NCI-H460 (cell line): Measurements from ENCODE around the gene FAM135A. TPM values are rescaled to one million over a fixed set of nuclear protein-coding genes. Genes with fewer than 3 reads are reported as not detected.
"Not testable (repeated sequence)": the region's sequence is repeated elsewhere in the genome, so short reads cannot be mapped to it uniquely, and the experiment has no call there.

Experiments used
- DNase-seq: peaks from one replicate; pipeline ENCODE4 v3.0.0-alpha.2; 2016; ENCODE audit warnings: low read depth; ENCODE audit errors: extremely low read depth
- total RNA-seq: library from RNA; depleted of rRNA; stranded (reverse); fragments of >200 nt; shearing (Covaris generic); gene quantifications from 2 replicates; pipeline ENCODE4 v1.2.3, GENCODE V29; 2014

The FAM135A gene
- total RNA-seq, 1 experiment from 2014 or later = 30.2 TPM

DNA sequence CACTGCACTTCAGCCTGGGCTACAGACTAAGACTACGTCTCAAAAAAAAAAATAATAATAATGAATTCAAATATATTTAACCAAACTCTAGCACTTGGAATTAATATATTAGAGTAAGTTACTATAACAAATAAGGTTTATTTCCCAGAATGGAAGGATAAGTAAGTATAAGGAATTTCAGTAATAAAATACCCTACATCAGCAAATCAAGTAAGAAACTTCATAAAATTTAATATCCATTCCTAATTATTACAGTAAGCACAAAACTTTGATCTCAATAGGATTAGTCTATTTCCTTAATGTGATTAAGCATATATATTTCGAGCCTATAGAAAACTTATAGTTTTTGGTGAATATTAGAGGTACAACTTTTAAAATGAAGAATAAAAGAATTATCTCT lies 116.7 kb downstream of the FAM135A start:
- no peak for DNase-seq

DNA sequence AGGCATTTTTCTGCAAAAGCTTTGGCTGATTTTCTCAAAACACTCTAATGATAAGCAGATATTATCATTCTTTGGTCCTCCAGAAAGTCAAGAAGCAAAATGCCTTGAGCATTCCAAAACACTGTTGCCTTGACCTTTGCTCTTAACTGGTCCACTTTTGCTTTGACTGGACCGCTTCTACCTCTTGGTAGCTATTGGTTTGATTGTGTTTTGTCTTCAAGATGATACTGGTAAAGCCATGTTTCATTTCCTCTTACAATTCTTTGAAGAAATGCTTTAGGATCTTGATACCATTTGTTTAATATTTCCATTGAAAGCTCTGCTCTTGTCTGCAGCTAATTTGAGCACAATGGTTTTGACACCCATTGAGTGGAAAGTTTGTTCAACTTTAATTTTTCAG lies 117.8 kb downstream of the FAM135A start:
- DNase-seq = no peak

DNA sequence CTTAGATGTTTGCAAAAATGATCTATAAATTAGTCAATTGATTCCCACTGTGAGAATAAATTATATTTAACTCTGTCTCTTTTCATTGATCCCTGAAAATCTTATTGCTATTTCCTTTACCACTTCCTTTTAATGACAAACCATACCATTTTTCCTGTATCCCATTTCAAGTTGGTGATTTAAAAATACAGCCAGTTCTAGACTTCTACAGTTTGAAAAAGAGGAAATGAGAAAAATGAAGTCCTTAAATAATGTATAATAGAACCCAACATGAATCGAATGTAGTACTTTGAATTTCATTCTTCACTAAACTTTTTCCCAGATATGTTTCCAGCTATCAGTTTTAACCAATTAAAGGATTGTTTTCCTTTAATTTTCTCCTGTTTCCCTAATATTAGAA lies 124.0 kb downstream of the FAM135A start:
- DNase-seq = no peak

DNA sequence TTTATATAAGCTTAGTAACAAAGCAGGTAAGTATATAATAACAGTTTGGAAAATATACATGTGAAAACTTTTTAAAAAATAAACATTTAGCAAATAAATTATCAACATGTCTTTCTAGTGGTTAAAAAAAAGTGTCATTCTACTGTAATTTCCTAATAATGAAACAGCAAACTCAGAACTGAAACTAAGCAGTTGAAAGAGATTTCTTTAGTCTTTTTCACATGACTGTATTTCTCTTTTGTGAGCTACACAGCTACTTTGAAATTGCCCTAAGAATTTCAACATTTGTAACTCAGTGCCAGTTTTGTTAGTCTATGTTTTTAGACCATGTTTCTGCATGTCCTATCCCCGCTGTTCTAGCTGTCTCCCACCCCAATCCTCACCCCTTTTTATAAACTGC lies 125.1 kb downstream of the FAM135A start:
- DNase-seq = no peak

DNA sequence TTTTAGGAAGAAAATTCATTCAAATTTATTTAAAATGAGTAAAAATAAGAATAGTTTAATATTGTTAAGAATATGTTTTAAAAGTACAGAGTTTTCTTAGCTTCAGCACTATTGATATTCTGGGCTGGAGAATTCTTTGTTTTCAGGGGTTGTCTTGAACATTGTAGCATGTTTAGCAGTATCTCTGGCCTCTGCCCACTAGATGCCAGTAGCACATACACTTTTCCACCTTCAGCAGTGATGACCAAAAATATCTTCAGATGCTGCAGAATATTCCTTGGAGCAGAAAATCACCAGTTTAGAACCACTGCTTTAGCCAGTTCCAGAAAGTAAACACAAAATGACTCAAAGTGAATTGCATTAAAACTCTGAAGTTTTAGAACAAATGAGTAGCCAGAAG lies 134.0 kb downstream of the FAM135A start:
- peak; percentile 7 for DNase-seq

DNA sequence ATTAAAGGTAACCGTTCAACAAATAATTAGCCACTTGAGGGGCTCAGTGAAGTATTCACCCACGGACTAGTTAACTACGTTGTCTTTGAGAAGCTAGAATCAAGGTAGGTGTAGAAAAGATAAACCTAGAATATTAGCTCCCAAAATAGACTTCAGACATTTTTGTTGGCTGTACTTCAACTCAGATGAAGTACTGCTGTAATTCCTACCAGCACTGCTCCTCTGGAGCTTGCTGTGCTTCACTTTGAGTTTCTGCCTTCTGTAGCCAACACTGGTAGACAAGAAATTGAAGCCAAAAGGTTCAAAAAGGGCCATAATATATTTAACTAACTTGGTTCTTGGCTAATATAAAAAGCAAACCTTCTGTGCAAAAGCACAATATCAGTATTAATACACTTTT lies 134.6 kb downstream of the FAM135A start:
- DNase-seq = no peak

DNA sequence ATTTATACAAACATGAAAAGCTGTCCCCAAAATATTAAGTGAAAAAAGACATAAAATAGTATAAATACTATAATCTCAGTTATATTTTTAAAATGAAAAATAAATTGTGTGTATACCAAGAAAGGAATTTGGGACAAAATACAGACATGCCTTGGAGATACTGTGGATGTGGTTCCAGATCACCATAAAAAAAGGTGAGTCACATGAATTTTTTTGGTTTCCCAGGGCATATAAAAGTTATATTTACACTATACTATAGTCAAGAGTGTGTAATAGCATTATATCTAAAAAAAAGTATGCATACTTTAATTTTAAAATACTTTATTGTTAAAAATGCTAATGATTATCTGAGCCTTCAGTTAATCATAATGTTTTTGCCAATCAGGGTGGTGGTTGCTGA lies 136.0 kb downstream of the FAM135A start:
- no peak for DNase-seq

DNA sequence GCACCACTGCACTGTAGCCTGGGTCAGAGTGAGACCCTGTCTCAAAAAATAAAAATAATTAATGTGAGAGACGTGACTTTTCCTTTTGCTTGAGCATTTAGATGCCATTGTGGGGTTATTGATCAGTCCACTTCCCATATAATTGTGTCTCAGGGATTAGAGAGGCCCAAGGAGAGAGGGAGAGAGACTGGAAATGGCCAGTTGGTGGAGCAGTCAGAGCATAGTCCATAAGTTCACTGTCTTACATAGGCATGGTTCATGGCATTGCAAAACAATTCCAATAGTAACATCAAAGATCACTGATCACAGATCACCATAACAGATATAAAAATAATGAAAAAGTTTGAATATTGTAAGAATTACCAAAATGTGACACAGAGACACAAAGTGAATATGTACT lies 138.3 kb downstream of the FAM135A start:
- no peak for DNase-seq

DNA sequence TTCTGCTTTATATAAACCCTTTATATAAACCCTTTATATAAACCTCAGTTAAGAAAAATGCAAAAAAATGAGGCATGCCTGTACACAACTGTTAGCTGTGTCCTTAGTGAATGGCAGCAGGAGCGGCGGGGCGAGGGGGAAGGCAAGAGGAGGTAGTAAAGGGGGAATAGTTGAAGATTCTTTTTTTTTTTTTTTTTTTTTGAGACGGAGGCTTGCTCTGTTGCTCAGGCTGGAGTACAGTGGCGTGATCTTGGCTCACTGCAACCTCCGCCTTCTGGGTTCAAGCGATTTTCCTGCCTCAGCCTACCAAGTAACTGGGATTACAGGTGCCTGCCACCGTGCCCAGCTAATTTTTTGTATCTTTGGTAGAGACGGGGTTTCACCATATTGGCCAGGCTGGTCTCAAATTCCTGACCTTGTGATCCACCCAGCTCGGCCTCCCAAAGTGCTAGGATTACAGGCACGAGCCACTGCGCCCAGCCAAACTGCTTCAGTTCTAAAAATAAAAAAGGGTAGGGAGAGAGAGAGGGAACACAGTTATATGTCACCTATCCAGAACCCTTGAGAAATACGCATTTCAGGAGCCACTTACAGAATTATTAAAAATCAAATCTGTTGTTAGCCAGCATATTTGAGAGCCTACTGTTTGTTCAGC lies 139.1 kb downstream of the FAM135A start:
- DNase-seq = not testable (repeated sequence)

DNA sequence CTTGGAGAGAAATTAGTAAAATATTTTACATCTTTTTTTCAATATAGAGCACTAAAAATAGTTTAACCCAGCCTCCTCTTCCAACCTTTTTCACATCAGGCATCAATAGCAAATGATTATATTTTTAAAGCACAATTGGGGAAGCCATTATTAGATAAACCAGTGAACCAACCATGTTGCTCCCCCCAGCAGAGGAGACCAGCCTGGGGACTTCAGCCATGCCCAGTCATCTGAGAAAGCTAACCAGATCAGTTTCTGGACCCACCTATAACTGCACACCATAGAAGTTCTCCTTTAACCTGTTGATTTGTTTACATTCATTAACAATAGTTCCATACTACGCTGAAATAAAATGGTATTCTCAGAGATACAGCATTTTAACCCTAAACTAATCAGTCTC lies 139.7 kb downstream of the FAM135A start:
- DNase-seq = no peak

DNA sequence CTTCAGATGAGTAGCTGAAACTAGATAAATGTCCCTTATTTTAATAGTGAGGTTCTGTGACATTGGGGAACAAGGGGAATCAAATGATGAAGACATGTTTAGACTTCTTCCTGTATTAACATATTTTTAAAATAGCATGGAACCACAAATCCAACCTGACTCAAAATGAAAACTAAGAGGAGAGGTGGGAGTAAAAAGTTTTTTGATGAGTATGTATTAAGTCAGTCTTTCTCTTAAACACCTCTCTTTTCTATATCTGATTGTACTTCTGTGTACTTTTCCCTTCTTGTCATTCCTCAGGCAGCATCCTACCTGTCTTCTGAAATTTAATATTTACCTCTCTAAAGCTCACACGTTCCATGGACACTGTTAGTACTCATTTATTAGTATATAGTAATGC lies 144.7 kb downstream of the FAM135A start:
- DNase-seq = no peak

DNA sequence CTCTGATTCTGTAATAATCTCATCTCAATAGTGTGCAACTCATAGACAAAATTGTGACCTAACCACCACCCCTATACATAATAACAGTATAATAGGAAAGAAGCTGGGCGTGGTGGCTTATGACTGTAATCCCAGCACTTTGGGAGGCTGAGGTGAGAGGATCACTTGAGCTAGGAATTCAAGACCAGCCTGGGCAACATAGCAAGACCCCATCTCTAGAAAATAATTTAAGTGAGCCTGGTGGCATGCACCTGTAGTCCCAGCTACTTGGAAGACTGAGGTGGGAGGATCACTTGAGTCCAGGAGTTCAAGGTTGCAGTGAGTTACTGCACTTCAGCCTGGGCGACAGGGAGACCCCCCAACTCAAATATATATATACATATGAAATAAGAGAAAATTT lies 149.1 kb downstream of the FAM135A start:
- DNase-seq = not testable (repeated sequence)

DNA sequence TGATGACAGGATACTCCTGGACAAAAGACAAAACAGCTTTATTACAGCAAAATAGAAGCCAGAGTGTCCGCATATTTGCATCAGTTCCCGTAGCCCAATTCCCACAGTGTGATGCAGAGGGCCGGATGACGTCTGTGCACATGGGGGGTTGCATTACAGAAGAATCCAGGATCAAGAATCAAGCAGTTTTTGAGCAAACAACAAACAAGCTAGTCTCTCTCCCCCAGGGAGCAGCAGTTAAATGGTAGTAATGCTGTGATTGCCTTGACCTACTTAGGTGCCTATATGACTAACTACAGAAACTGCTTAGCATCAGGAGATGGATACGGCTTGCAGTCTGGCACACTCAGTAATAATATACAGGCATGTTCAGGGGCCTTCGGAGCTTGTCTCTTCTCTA lies 150.2 kb downstream of the FAM135A start:
- no peak for DNase-seq

DNA sequence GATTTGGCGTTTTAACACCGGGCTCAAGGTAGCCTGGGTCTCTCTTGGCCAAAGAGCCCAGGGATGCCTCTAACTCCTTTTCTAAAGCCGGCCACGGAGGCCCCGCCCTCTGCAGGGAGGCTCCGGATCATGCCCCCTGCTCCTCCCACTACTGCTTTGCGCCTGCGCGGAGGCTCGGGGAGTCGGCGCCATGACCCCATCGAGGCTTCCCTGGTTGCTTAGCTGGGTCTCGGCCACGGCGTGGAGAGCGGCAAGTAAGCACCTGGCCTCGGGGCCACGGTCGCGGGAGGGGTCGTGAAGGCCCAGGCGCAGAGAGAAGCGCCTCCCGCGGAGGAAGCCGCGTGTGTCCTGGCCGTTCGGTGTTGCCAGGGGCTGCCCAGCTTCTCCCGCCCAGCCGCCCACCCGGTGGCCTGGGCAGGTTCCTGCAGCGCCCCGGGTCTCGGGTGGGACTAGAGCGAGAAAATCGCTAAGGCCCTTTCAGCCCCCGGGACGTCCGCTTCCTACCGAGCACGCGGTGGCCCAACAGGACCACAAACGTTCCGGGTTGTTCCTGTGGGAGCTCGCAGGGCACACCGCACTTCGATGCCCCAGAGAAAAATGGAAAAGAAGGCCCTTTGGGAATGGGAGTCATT lies 153.6 kb downstream of the FAM135A start, which contains the start of gene SDHAF4:
TSS of gene SDHAF4 (plus strand) at position 180 of the 632 bp plus-strand sequence. CDS start at position 191, 11 bp downstream.
- DNase-seq = peak; percentile 84

DNA sequence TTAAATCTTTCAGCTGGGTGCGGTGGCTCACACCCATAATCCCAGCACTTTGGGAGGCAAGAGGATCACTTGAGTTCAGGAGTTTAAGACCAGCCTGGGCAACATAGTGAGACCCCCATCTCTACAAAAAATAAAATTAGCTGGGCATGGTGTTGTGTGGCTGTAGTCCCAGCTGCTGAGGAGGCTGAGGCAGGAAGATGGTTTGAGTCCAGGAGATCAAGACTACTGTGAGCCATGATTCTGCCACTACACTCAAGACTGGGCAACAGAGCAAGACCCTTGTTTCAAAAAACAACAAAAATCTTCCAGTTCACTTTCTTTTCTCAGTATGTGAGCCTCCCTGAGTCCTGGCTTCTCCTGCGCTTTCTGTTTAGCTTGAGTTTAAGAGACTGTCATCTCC lies 161.3 kb downstream of the FAM135A start:
- DNase-seq = no peak

DNA sequence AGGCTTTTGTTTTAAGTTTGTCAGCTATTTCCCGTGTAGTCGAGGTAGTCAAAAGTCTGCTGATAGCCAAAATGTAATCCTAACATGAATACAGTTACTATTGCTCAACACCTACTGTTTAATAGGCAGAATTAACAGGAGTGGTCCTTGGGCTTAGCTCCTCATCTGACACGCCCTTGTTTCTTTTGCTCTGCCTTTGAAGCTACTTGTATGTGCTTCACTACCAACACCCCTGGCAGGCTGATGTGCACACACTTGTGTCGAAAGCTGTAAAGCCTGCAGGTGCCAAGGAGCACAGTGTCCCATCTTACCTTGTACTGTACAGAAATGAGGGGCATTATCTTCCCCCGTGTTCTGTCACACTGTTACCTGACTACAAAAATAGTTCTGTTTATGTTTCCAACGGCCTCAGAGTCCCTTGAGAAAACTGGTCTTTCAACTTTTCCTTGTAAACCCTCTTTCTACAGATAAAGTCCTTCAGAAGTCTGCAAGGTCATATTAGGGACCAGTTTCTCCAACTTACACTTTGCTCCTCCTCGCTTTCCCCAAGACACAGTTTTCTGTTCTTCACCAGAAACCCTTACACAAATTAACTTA lies 162.7 kb downstream of the FAM135A start:
- DNase-seq = no peak

DNA sequence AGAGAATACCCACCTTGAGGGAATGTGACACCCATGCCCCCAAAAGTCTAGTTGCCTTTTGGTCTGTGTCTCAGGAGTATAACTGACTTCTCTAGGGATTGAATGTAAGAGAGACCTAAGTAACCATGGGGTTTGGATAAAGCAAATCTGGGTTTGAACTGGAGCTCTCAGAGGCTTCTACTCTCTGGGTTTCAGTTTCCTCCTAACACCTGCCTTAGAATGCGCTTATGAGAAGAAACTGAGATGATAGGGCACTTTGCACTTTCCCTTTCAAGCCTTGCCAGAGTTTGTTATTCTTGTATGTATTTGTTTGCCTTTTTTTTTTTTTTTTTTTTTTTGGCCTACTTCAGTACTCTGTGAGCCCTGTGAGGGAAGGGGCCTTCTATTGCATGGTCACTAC lies 172.8 kb downstream of the FAM135A start:
- no peak for DNase-seq

DNA sequence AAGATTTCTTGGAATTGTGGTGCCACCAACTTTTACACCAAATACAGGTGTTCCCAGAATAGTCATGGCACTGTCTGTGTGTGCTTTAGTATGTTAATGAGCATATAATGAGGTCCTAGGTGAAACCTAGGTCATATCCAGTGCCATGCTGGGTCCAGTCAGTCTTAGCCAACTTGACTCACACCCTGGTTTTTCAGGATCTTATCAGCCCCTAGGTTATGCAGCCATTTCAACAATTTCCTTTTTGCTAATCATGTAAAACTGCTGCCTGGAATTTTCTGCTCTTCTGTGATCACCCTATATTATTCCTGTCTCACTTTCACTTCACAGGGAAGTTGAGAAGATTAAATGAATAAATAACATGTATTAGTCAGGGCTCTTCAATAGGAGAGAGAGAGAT lies 177.1 kb downstream of the FAM135A start:
- no peak for DNase-seq

DNA sequence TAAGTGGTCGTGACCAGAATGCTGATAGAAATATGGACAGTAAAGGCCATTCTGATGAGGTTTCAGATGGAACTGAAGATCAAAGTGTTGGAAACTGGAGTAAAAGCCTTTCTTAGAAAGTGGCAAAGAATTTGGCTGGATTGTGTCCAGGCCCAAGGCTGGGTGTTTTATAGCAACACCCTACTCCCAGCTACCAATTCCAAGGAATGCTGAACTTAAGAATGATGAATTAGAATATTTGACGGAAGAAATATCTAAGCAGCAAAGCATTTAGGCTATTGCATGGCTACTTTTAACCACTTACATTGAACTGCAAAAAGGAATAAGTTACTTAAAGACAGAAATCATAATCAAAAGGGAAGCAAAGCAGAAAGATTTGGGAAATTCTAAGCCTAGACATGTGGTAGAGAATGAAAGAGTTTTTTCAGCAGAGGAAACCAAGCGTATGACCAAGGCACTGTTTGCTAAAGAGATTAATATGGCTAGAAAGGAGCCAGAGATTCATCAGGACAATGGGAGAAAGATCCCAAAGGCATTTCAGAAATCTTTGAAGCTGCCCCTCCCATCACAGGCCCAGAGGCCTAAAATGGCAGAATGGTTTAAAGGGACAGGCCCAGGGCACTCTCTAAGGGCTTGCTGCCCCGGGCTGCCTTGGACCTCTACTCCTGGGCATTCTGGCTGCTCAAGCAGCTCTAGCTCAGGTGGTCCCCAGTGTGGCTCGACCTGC lies 179.2 kb downstream of the FAM135A start:
- no peak for DNase-seq

DNA sequence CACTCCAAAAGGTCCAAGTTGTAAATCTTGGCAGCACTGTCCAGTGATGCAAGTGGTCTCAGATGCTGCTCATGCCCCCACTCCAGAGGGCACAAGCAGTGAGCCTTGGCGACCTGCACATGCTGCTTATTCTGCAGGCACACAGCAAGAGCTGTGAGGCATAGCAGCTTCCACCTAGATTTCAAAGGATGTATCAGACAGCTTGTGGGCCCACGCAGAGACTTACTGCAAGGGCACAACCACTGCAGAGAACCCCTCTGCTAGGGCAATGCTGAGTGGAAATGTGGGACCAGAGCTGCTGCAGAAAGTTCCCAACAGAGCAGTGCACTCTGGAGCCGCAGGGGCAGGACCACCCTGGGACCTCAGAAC lies 179.8 kb downstream of the FAM135A start:
- no peak for DNase-seq

DNA sequence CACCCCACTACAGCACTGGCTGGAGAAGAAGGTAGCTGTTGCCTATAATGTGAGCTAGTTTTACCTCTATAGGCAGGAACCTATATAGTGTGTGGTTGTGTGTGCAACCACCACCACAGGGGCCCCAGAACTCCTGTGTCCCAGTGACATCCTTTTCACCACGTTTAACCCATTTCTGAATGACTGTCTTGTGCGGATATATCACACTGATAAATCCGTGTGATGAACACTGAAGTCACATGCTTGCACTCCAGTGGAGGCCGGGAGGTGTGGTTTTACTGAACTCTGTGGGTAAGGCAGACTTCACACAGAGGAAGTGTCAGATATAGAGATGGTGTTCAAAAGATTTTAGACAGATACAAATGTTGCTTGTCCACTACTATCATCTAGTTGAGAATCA lies 185.9 kb downstream of the FAM135A start:
- DNase-seq = no peak

DNA sequence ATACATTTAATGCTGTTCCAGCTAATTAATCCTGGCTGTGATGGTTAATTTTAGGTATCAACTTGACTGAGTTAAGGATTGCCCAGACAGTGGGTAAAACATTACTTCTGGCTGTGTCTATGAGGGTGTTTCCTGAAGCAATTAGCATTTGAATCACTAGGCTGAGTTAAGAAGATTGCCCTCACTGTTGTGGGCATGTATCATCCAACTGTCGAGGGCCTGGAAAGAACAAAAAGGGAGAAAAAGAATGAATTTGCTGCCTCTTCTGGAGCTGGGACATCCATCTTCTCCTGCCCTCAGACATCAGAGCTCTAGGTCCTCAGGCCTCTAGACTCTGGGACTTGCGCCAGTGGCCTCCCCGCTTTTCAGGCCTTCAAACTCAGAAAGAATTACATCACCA lies 187.7 kb downstream of the FAM135A start:
- no peak for DNase-seq
